ENCODE measurements around the gene CAMTA1.
"Not testable (repeated sequence)": the region's sequence is repeated elsewhere in the genome, so short reads cannot be mapped to it uniquely, and the experiment has no call there.

Gene CAMTA1

DNA sequence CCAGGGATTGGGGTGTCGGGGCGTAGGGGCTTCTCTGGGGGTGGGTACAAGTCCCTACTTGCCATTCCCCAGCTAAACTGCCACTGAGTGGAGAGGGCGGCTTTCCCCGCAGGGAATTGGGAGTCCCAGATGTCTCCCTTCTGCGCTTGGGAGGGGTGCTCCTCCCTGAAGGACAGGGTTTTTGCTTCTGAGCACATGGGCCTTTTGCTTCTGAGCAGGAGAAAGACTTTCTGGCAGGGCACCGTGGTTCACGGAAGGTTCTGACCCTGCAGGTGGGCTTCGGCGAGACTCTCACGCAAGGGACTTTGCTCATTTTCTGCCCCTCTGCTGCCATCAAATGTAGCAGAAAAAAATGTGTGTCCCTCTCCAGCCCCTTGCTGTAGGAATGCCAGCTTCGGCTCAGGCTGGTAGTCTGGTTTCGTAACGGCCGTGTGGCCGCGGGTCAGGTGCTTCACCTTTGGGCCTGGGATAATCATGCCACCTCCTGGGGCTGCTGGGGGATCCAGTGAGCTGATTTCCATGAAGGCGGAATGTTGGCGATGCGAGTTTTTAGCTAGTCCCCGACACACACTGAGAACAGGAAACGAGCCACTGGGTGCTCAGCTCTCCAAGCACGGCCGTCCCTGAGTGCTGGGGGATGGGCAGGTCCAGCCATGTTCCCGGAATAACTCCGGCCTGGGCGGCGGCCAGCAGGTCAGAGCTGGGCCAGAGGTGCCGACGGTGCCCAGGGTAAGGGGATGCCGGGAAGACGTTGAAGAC, 364.0 kb downstream of the CAMTA1 start:
- TF ChIP-seq, protein P1, sequence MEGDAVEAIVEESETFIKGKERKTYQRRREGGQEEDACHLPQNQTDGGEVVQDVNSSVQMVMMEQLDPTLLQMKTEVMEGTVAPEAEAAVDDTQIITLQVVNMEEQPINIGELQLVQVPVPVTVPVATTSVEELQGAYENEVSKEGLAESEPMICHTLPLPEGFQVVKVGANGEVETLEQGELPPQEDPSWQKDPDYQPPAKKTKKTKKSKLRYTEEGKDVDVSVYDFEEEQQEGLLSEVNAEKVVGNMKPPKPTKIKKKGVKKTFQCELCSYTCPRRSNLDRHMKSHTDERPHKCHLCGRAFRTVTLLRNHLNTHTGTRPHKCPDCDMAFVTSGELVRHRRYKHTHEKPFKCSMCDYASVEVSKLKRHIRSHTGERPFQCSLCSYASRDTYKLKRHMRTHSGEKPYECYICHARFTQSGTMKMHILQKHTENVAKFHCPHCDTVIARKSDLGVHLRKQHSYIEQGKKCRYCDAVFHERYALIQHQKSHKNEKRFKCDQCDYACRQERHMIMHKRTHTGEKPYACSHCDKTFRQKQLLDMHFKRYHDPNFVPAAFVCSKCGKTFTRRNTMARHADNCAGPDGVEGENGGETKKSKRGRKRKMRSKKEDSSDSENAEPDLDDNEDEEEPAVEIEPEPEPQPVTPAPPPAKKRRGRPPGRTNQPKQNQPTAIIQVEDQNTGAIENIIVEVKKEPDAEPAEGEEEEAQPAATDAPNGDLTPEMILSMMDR (IDR thresholded peaks at IDR 0.05; ENCODE audit: insufficient read depth, low read depth, low read length, missing control alignments) = no peak
- DNase-seq (ENCODE audit: low read depth) = no peak
- H3K4me3 ChIP-seq (ENCODE audit: low read length) = no peak overlapping the region

DNA sequence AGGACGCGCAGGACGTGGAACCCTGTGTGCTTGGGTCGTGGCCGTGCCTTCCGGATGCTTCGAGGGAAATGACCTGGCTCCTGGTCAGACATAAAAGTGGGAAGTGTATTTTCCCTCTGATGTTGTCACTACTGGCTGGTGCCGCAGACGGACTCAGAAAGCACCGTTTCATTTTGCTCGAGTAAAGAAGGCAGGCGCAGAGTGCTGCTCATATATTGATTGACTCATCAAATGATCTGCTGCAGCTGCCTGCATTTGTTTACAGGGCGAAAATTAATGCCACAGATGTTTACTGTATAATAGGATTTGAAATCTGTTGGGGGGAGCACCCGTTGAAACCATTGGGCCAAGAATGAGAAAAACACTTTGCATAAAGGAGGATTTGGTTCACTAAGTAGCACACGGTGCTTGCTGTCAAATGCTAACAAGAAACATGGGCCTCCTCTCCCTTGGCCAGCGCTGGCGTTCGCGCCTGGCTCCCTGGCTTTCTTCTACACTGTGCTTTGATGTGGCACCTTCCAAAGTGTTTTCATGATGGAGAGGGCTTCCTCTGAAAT, 365.5 kb downstream of the CAMTA1 start:
- TF ChIP-seq, protein P1 (IDR thresholded peaks at IDR 0.05; ENCODE audit: insufficient read depth, low read depth, low read length, missing control alignments) = no peak
- H3K4me3 ChIP-seq (ENCODE audit: low read length) = no peak overlapping the region
- no peak for DNase-seq (ENCODE audit: low read depth)

DNA sequence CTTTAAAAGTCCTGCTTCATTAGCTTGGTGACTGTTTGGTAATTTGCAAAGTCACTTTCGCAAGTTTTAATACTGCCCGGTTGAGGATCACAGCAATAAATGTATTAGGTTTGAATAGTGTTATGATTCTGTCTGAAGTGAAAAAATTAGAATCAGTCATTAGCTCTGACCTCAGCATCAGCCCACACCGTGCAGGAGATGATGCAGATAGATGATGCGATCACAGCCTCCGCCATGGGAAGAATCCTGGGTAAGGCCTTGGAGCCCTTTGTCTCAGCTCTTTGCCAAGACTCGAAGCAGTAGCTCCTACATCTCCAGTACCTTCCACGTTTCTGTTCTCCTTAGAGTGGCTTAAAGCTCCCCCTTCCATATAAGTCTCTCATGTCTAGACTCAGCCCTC, 366.7 kb downstream of the CAMTA1 start:
- TF ChIP-seq, protein P1 (IDR thresholded peaks at IDR 0.05; ENCODE audit: insufficient read depth, low read depth, low read length, missing control alignments) = no peak
- DNase-seq (ENCODE audit: low read depth) = no peak
- no peak overlapping the region for H3K4me3 ChIP-seq (ENCODE audit: low read length)

DNA sequence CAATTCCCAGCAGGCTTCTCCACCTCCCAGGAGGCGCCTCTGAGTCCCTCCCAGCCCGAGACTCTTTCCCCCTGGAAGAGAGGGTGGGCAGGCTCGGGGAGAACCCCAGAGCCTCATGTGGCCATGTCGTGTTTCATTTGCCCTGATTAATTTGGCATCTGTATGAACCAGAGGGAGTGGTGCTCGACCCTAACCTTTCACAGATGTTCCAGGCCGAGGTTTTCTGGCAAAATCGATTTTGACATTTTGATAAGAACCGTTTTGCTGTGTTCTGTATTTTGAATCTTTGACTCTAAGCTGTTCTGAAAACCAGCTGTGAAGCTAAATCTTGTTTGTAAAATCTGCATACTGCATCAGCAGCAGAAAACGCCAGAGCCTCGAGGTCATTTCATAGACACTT, 367.4 kb downstream of the CAMTA1 start:
- no peak for DNase-seq (ENCODE audit: low read depth)
- no peak overlapping the region for H3K4me3 ChIP-seq (ENCODE audit: low read length)
- TF ChIP-seq, protein P1 (IDR thresholded peaks at IDR 0.05; ENCODE audit: insufficient read depth, low read depth, low read length, missing control alignments) = no peak

DNA sequence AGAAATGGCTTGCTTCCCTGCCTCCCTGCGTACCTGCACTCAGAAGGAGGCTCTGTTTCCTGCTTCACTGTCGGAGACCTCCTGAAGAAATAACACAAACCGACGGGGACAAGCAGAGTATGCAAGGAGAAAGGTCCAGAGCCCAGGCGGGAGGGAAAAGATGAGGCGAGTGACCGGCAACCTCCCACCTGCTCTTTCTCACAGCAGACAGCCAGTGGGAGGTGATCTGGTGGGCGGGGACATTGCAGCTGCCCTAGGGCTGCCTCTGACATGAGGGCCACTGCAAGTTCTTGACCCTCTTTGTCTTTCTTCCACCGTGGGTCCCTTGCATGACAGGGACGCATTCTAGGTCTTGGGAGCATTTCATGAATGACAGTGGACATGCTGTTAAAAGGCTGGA, 368.2 kb downstream of the CAMTA1 start:
- DNase-seq (ENCODE audit: low read depth) = no peak
- TF ChIP-seq, protein P1 (IDR thresholded peaks at IDR 0.05; ENCODE audit: insufficient read depth, low read depth, low read length, missing control alignments) = no peak
- no peak overlapping the region for H3K4me3 ChIP-seq (ENCODE audit: low read length)

DNA sequence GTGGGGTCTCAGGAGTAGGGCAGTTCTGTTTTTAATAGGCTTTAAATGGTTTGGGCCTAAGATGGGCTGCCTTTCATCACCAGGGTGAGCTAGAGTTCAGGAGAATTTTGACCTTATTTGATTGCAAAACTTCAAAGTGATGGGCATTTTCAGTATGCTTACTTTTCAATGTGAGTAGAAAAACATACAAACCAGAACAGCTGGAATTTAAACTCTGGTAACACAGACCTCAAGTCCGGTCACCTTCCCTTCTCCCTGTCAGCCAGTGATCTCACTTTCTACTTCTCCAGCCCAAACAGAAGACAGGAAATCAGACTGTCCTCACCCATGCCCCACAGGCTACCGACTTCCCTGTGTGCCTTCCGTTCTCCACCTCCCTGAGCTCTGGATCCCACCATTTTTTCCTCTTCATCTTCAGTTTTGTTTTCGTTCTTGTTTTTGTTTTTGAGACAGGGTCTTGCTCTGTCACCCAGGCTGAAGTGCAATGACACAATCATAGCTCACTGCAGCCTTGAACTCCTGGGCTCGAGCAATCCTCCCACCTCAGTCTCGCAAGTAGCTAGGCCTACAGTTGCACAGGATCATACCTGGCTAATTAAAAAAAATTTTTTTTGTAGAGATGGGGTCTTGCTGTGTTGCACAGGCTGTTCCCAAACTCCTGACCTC, 374.0 kb downstream of the CAMTA1 start:
- no peak for DNase-seq (ENCODE audit: low read depth)
- H3K4me3 ChIP-seq (ENCODE audit: low read length) = no peak overlapping the region
- TF ChIP-seq, protein P1 (IDR thresholded peaks at IDR 0.05; ENCODE audit: insufficient read depth, low read depth, low read length, missing control alignments) = no peak

DNA sequence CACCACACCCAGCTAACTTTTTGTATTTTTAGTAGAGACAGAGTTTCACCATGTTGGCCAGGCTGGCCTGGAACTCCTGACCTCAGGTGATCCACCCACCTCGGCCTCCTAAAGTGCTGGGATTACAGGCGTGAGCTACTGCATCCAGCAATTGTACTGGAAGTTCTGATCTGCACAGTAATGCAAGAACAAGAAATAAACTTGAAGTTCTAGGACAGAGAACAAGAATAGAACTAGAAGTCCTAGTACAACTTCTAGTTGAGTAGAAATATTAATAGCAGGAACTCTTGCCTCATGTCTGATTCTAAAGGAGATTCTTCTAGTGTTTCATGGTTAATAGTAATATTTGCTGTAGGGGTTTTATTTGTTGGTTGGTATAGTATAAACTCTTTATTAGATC, 383.3 kb downstream of the CAMTA1 start:
- DNase-seq (ENCODE audit: low read depth); H3K4me3 ChIP-seq (ENCODE audit: low read length): not testable (repeated sequence)

Measured in epithelial cell of esophagus (primary cell).